ENCODE measurements around the gene CNPY1.

- TF ChIP-seq CTCF (IDR thresholded peaks at IDR 0.05) = no peak
- TF ChIP-seq POLR2A (IDR thresholded peaks at IDR 0.05) = no peak
- no peak for TF ChIP-seq EP300 (IDR thresholded peaks at IDR 0.05)
Observed at GRCh38 chr7:155576416-155576815, 30.1 kb upstream of the CNPY1 start.
